Neutrophil (primary cell): Measurements from ENCODE around the gene RHEB.

Source experiments
- H3K27ac ChIP-seq: fragments of 200-600 bp; sonication (generic); 2 replicates; pipeline ENCODE4 v1.5.1; 2016; ENCODE audit warnings: mild to moderate bottlenecking, moderate library complexity
- H3K27me3 ChIP-seq: fragments of 200-600 bp; sonication (generic); 2 replicates; pipeline ENCODE4 v1.6.0; 2016; ENCODE audit warnings: mild to moderate bottlenecking
- H3K36me3 ChIP-seq: fragments of 200-600 bp; sonication (generic); 2 replicates; pipeline ENCODE4 v1.5.1; 2017
- H3K4me1 ChIP-seq, 2 experiments: fragments of 200-600 bp in 1 of 2; sonication (generic) in 1 of 2; 1 replicate in 1 of 2; 2 replicates in 1 of 2; pipeline versions ENCODE4 v1.5.1 to v1.6.1; 2013 to 2016; ENCODE audit warnings: low read depth in 1 of 2, low read length in 1 of 2, mild to moderate bottlenecking in 1 of 2, moderate library complexity in 1 of 2; ENCODE audit not compliant: control insufficient read depth in 1 of 2, insufficient read depth in 1 of 2
- H3K4me3 ChIP-seq, 2 experiments: fragments of 200-600 bp in 1 of 2; sonication (generic) in 1 of 2; 1 replicate in 1 of 2; 2 replicates in 1 of 2; pipeline ENCODE4 v1.5.1; 2013 to 2016; ENCODE audit warnings: low read depth in 1 of 2, low read length in 1 of 2, mild to moderate bottlenecking in 1 of 2, moderate library complexity in 1 of 2
- H3K9me3 ChIP-seq: fragments of 200-600 bp; sonication (generic); 2 replicates; pipeline ENCODE4 v1.5.1; 2016
- TF ChIP-seq, protein P1 (sequence below): fragments of 200-600 bp; sonication (generic); IDR thresholded peaks from 2 replicates; pipeline ENCODE4 v1.5.1; 2016; ENCODE audit warnings: antibody characterized with exemption

Gene RHEB

GRCh38 chr7:151455690-151456089, 64.0 kb downstream of the RHEB start:
- H3K27me3 ChIP-seq, result peaks cover 18% of the 10 kb centered on the region
- no peak overlapping the region for H3K4me3 ChIP-seq
- H3K36me3 ChIP-seq, result no peaks in the 10 kb centered on the region
- no peaks in the 10 kb centered on the region for H3K9me3 ChIP-seq
- no peaks in the 10 kb centered on the region for H3K4me1 ChIP-seq
- TF ChIP-seq, protein P1, sequence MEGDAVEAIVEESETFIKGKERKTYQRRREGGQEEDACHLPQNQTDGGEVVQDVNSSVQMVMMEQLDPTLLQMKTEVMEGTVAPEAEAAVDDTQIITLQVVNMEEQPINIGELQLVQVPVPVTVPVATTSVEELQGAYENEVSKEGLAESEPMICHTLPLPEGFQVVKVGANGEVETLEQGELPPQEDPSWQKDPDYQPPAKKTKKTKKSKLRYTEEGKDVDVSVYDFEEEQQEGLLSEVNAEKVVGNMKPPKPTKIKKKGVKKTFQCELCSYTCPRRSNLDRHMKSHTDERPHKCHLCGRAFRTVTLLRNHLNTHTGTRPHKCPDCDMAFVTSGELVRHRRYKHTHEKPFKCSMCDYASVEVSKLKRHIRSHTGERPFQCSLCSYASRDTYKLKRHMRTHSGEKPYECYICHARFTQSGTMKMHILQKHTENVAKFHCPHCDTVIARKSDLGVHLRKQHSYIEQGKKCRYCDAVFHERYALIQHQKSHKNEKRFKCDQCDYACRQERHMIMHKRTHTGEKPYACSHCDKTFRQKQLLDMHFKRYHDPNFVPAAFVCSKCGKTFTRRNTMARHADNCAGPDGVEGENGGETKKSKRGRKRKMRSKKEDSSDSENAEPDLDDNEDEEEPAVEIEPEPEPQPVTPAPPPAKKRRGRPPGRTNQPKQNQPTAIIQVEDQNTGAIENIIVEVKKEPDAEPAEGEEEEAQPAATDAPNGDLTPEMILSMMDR, result no peak
- H3K27ac ChIP-seq, result no peak overlapping the region

DNA sequence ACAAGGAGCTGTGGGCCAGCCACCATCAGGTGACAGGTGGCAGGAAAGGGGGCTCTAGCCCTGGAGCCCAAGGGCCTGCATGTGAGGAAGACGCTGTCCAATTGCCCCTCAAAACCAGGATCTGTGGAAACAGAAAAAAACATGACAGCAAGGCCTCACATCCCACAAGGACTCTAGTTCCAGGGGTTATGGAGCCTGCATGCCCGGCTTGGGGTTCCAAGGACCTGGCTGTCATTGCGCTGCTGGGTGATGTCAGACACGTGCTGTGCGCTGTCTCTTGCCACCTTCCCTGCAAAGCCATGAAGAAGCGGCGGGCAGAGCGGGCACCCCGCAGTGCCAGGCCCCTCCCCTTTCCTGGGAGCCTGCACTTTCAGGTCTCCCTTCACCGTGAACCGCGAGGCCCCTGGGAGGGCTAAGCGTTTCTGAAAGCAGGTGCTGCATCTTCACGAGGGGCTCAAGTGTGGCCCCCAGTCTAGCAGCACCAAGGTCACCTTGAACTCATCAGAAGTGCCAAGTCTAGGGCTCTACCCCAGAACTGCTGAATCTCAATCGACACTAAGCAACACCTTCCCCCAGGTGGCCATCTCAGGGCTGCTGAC, 64.7 kb downstream of the RHEB start:
- H3K4me1 ChIP-seq, result no peaks in the 10 kb centered on the region
- H3K27me3 ChIP-seq, result peaks cover 13% of the 10 kb centered on the region

DNA sequence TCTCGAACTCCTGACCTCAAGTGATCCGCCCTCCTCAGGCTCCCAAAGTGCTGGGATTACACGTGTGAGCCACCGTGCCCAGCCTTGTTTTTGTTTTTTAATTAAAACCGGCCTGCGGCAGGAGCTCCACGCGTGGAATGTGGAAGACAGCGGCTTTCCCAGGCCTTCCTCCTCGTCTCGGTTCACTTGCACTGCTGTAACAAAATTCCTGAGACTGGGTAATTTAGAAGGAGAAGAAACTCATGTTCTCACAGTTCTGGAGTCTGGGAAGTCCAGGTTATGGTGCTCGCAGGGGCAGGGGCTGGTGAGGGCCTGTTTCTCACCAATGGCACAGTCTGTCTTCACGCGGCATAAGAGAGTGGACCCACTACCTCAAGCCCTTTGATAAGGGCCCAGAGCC, 65.4 kb downstream of the RHEB start:
- H3K9me3 ChIP-seq, result no peaks in the 10 kb centered on the region
- H3K36me3 ChIP-seq, result no peaks in the 10 kb centered on the region
- H3K4me3 ChIP-seq, result no peak overlapping the region
- no peak overlapping the region for H3K27ac ChIP-seq
- H3K4me1 ChIP-seq, result no peaks in the 10 kb centered on the region
- H3K27me3 ChIP-seq, result peaks cover 13% of the 10 kb centered on the region
- TF ChIP-seq, protein P1, result no peak

More for the DNA sequence above, 64.7 kb downstream of the RHEB start:
- H3K9me3 ChIP-seq, result no peaks in the 10 kb centered on the region
- no peak overlapping the region for H3K27ac ChIP-seq
- TF ChIP-seq, protein P1, result no peak
- H3K4me3 ChIP-seq, result no peak overlapping the region
- no peaks in the 10 kb centered on the region for H3K36me3 ChIP-seq

- no peaks in the 10 kb centered on the region for H3K36me3 ChIP-seq
- H3K9me3 ChIP-seq, result no peaks in the 10 kb centered on the region
- H3K4me1 ChIP-seq, result peaks cover 0 to 3% of the 10 kb centered on the region in 2 experiments
- no peak overlapping the region for H3K27ac ChIP-seq
- TF ChIP-seq, protein P1, result no peak
- peaks cover 19% of the 10 kb centered on the region for H3K27me3 ChIP-seq
- no peak overlapping the region for H3K4me3 ChIP-seq
Measured at GRCh38 chr7:151453326-151453791, 66.3 kb downstream of the RHEB start.

GRCh38 chr7:151452680-151453325, 66.9 kb downstream of the RHEB start:
- no peaks in the 10 kb centered on the region for H3K36me3 ChIP-seq
- H3K9me3 ChIP-seq, result no peaks in the 10 kb centered on the region
- peaks cover 5 to 8% of the 10 kb centered on the region in 2 experiments for H3K4me1 ChIP-seq
- H3K4me3 ChIP-seq, result no peak overlapping the region
- TF ChIP-seq, protein P1, result no peak
- H3K27ac ChIP-seq, result no peak overlapping the region
- peaks cover 24% of the 10 kb centered on the region for H3K27me3 ChIP-seq
